ENCODE measurements around the gene MAGI2. TPM values are rescaled to one million over a fixed set of nuclear protein-coding genes. Genes with fewer than 3 reads are reported as not detected.
"Not testable (repeated sequence)": the region's sequence is repeated elsewhere in the genome, so short reads cannot be mapped to it uniquely, and the experiment has no call there.

Gene MAGI2
- total RNA-seq, 1 donor from 2014 or later, result 0.10 TPM

GRCh38 chr7:78006063-78006755, 1447.3 kb downstream of the MAGI2 start:
- H3K4me1 Mint-ChIP-seq (ENCODE audit: low read depth), result no peaks in the 10 kb centered on the region

GRCh38 chr7:78002715-78003114, 1450.8 kb downstream of the MAGI2 start:
- H3K4me1 Mint-ChIP-seq (ENCODE audit: low read depth), result no peaks in the 10 kb centered on the region
- no peak for DNase-seq (ENCODE audit: low spot score)
- intact Hi-C loops (cut with micrococcal nuclease), result no loop called here
- H3K4me3 Mint-ChIP-seq, result no peak overlapping the region
- H3K27ac Mint-ChIP-seq, result no peak overlapping the region
- no peaks in the 10 kb centered on the region for H3K27me3 Mint-ChIP-seq (ENCODE audit: insufficient read depth)
- peaks cover 6% of the 10 kb centered on the region for H3K9me3 Mint-ChIP-seq
- H3K36me3 Mint-ChIP-seq (ENCODE audit: low read depth), result no peaks in the 10 kb centered on the region

More at GRCh38 chr7:78006063-78006755, 1447.3 kb downstream of the MAGI2 start:
- peaks cover 1% of the 10 kb centered on the region for H3K27me3 Mint-ChIP-seq (ENCODE audit: insufficient read depth)
- H3K9me3 Mint-ChIP-seq, result no peaks in the 10 kb centered on the region
- intact Hi-C loops (cut with micrococcal nuclease), result no loop called here
- no peak for DNase-seq (ENCODE audit: low spot score)
- H3K36me3 Mint-ChIP-seq (ENCODE audit: low read depth), result no peaks in the 10 kb centered on the region
- no peak overlapping the region for H3K27ac Mint-ChIP-seq
- H3K4me3 Mint-ChIP-seq, result no peak overlapping the region

- intact Hi-C loops (cut with micrococcal nuclease), result no loop called here
- Mint-ChIP-seq H3K4me1 (ENCODE audit: low read depth) (no peaks in the 10 kb centered on the region), H3K9me3 (peaks cover 6% of the 10 kb centered on the region), H3K4me3 (no peak overlapping the region), H3K36me3 (ENCODE audit: low read depth) (no peaks in the 10 kb centered on the region), H3K27ac (no peak overlapping the region), H3K27me3 (ENCODE audit: insufficient read depth) (no peaks in the 10 kb centered on the region)
- no peak for DNase-seq (ENCODE audit: low spot score)
Observed at GRCh38 chr7:78002021-78002420, 1451.4 kb downstream of the MAGI2 start.

GRCh38 chr7:77999168-77999567, 1454.3 kb downstream of the MAGI2 start:
- intact Hi-C loops (cut with micrococcal nuclease); DNase-seq (ENCODE audit: low spot score); H3K4me1 Mint-ChIP-seq (ENCODE audit: low read depth); H3K27me3 Mint-ChIP-seq (ENCODE audit: insufficient read depth); H3K27ac Mint-ChIP-seq; H3K9me3 Mint-ChIP-seq; H3K36me3 Mint-ChIP-seq (ENCODE audit: low read depth); H3K4me3 Mint-ChIP-seq: not testable (repeated sequence)

GRCh38 chr7:77995717-77996116, 1457.8 kb downstream of the MAGI2 start:
- intact Hi-C loops (cut with micrococcal nuclease), result no loop called here
- H3K27ac Mint-ChIP-seq, result no peak overlapping the region
- peaks cover 6% of the 10 kb centered on the region for H3K9me3 Mint-ChIP-seq
- H3K27me3 Mint-ChIP-seq (ENCODE audit: insufficient read depth), result peaks cover 4% of the 10 kb centered on the region
- no peaks in the 10 kb centered on the region for H3K4me1 Mint-ChIP-seq (ENCODE audit: low read depth)
- no peak for DNase-seq (ENCODE audit: low spot score)
- H3K4me3 Mint-ChIP-seq, result no peak overlapping the region
- H3K36me3 Mint-ChIP-seq (ENCODE audit: low read depth), result no peaks in the 10 kb centered on the region

- peaks cover 4% of the 10 kb centered on the region for H3K27me3 Mint-ChIP-seq (ENCODE audit: insufficient read depth)
- DNase-seq (ENCODE audit: low spot score), result no peak
- H3K27ac Mint-ChIP-seq, result no peak overlapping the region
- no peaks in the 10 kb centered on the region for H3K4me1 Mint-ChIP-seq (ENCODE audit: low read depth)
- intact Hi-C loops (cut with micrococcal nuclease), result no loop called here
- no peak overlapping the region for H3K4me3 Mint-ChIP-seq
- peaks cover under 1% of the 10 kb centered on the region for H3K9me3 Mint-ChIP-seq
- H3K36me3 Mint-ChIP-seq (ENCODE audit: low read depth), result no peaks in the 10 kb centered on the region
Observed at GRCh38 chr7:77993838-77994237, 1459.6 kb downstream of the MAGI2 start.

GRCh38 chr7:77991656-77992055, 1461.8 kb downstream of the MAGI2 start:
- no peaks in the 10 kb centered on the region for H3K4me1 Mint-ChIP-seq (ENCODE audit: low read depth)
- intact Hi-C loops (cut with micrococcal nuclease), result no loop called here

GRCh38 chr7:77989981-77990566, 1463.4 kb downstream of the MAGI2 start:
- Mint-ChIP-seq H3K9me3 (no peaks in the 10 kb centered on the region), H3K4me3 (no peak overlapping the region), H3K27me3 (ENCODE audit: insufficient read depth) (no peaks in the 10 kb centered on the region), H3K27ac (no peak overlapping the region), H3K4me1 (ENCODE audit: low read depth) (no peaks in the 10 kb centered on the region), H3K36me3 (ENCODE audit: low read depth) (no peaks in the 10 kb centered on the region)
- DNase-seq (ENCODE audit: low spot score), result no peak
- intact Hi-C loops (cut with micrococcal nuclease), result no loop called here

More at GRCh38 chr7:77991656-77992055, 1461.8 kb downstream of the MAGI2 start:
- no peaks in the 10 kb centered on the region for H3K36me3 Mint-ChIP-seq (ENCODE audit: low read depth)
- no peak for DNase-seq (ENCODE audit: low spot score)
- no peak overlapping the region for H3K4me3 Mint-ChIP-seq
- no peak overlapping the region for H3K27ac Mint-ChIP-seq
- H3K27me3 Mint-ChIP-seq (ENCODE audit: insufficient read depth), result peaks cover 4% of the 10 kb centered on the region
- no peaks in the 10 kb centered on the region for H3K9me3 Mint-ChIP-seq

- no peaks in the 10 kb centered on the region for H3K27me3 Mint-ChIP-seq (ENCODE audit: insufficient read depth)
- no peaks in the 10 kb centered on the region for H3K36me3 Mint-ChIP-seq (ENCODE audit: low read depth)
- H3K4me3 Mint-ChIP-seq, result no peak overlapping the region
- no peak for DNase-seq (ENCODE audit: low spot score)
- no peaks in the 10 kb centered on the region for H3K4me1 Mint-ChIP-seq (ENCODE audit: low read depth)
- H3K27ac Mint-ChIP-seq, result no peak overlapping the region
- intact Hi-C loops (cut with micrococcal nuclease), result no loop called here
- no peaks in the 10 kb centered on the region for H3K9me3 Mint-ChIP-seq
Observed at GRCh38 chr7:77985974-77986339, 1467.5 kb downstream of the MAGI2 start.

GRCh38 chr7:77985232-77985973, 1468.1 kb downstream of the MAGI2 start:
- no peak for DNase-seq (ENCODE audit: low spot score)
- Mint-ChIP-seq H3K27me3 (ENCODE audit: insufficient read depth) (no peaks in the 10 kb centered on the region), H3K4me1 (ENCODE audit: low read depth) (no peaks in the 10 kb centered on the region), H3K9me3 (no peaks in the 10 kb centered on the region), H3K27ac (no peak overlapping the region), H3K4me3 (no peak overlapping the region), H3K36me3 (ENCODE audit: low read depth) (no peaks in the 10 kb centered on the region)
- intact Hi-C loops (cut with micrococcal nuclease), result no loop called here

GRCh38 chr7:77983973-77984372, 1469.5 kb downstream of the MAGI2 start:
- H3K27me3 Mint-ChIP-seq (ENCODE audit: insufficient read depth), result no peaks in the 10 kb centered on the region
- intact Hi-C loops (cut with micrococcal nuclease), result no loop called here
- DNase-seq (ENCODE audit: low spot score), result no peak
- H3K27ac Mint-ChIP-seq, result no peak overlapping the region
- H3K4me3 Mint-ChIP-seq, result no peak overlapping the region
- no peaks in the 10 kb centered on the region for H3K9me3 Mint-ChIP-seq
- no peaks in the 10 kb centered on the region for H3K4me1 Mint-ChIP-seq (ENCODE audit: low read depth)
- H3K36me3 Mint-ChIP-seq (ENCODE audit: low read depth), result no peaks in the 10 kb centered on the region

- H3K27ac Mint-ChIP-seq, result no peak overlapping the region
- H3K9me3 Mint-ChIP-seq, result no peaks in the 10 kb centered on the region
- H3K4me3 Mint-ChIP-seq, result no peak overlapping the region
- H3K4me1 Mint-ChIP-seq (ENCODE audit: low read depth), result no peaks in the 10 kb centered on the region
- intact Hi-C loops (cut with micrococcal nuclease), result no loop called here
- DNase-seq (ENCODE audit: low spot score), result no peak
- no peaks in the 10 kb centered on the region for H3K36me3 Mint-ChIP-seq (ENCODE audit: low read depth)
- no peaks in the 10 kb centered on the region for H3K27me3 Mint-ChIP-seq (ENCODE audit: insufficient read depth)
Observed at GRCh38 chr7:77982926-77983550, 1470.4 kb downstream of the MAGI2 start.

Measured in activated T-helper 1 cell treated with anti-CD3 and anti-CD28 coated beads, Interleukin-12 subunit alpha, Interleukin-12 subunit beta, Interleukin-2, Interleukin-4 antibody, amounts not matched to agents 30 ng/mL and 10 ng/mL and 1 ng/mL, durations not matched to agents 14 hours and 24 hours and 36 hours (primary cell).